ENCODE data around the gene MED27.

- no peak for TF ChIP-seq CTCF (IDR thresholded peaks at IDR 0.05)
- no peak for TF ChIP-seq POLR2A (IDR thresholded peaks at IDR 0.05; ENCODE audit: low read depth)
Measured at GRCh38 chr9:132061526-132061925, 18.1 kb downstream of the MED27 start.
